Stimulated activated CD4-positive, alpha-beta T cell treated with anti-CD3 and anti-CD28 coated beads, Interleukin-1b, Interleukin-23, amount 100 ng/mL, for 48 hours (primary cell): ENCODE data around the gene IFI6.
A peak's percentile ranks its signal among the peaks of the same experiment; 100 is the strongest.
"Not testable (repeated sequence)": the region's sequence is repeated elsewhere in the genome, so short reads cannot be mapped to it uniquely, and the experiment has no call there.

Source experiments
- DNase-seq: peaks from one replicate; pipeline ENCODE4 v3.0.0-alpha.2; 2020

The IFI6 gene

DNA sequence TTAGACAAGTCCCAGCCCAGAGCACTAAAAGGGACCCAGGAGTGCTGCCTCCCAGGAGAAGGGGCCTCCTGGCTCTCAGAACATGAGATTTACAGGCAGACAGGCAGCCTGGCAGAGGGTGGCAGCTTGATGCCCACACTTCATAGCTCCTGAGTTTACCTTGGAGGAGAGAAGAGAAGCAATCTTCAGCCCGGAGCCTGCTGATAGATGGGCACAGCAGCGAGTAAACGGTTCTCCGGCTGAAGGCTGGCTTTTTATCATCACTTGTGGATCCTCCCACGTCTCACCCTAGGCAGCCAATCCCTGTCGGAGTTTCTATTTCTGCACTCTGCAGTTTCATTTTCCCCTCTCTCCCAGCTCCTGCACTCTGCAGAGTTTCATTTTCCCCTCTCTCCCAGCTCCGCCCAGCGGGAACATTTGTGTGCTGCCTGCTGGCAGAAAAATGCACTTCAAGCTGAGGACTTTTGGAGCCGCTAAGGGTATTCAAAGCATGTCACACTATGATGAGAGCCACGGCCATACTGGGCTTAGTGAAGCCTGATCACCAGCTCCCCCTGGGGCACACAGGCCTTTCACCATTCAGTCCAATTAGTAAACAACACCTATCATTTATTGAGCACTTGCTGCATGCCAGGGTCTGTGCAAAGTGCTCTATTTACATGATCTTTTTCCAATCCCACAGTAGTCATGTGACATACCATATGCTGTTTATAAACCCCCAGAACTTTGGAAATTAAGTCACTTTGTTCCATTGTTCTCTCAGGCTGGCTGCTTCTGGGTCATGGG, at the start of gene IFI6:
IFI6 (minus strand) TSS at position 229 of the 786 bp plus-strand sequence. CDS start 2,878 bp downstream, outside the sequence.
- DNase-seq, result peak; percentile 79

GRCh38 chr1:27719286-27720251, 47.6 kb upstream of the IFI6 start:
- no peak for DNase-seq

DNA sequence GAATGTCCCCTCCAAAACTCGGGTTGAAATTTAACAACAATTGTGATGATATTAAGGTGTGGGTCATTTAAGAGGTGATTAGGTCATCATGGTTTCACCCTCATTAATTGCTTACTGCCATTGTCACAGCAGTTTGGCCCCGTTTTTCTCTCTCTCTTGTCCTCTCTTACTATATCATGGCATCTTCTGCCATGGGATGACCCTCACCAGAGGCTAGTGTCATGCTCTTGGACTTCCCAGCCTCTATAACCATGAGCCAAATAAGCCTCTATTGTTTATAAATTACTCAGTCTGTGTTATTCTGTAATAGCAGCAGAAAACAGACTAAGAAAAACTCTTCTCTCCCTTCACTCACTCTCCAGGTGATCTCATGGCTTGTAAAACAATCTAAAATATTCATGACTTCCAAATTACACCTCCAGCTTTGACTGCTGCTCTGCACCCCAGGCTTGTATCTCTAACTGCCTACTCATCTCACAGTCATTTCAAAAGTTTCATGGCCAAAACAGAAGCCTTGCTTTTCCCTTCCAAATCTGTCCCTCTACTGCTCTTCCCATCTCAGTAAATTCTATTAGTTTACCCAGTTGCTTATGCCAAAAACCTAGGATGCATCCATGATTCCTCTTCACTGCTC, 44.4 kb upstream of the IFI6 start:
- no peak for DNase-seq

- no peak for DNase-seq
These were observed 42.0 kb upstream of the IFI6 start for GRCh38 chr1:27713869-27714513.

- DNase-seq, result no peak
These were observed 41.2 kb upstream of the IFI6 start for GRCh38 chr1:27713139-27713725.

GRCh38 chr1:27710574-27710973, 38.6 kb upstream of the IFI6 start:
- DNase-seq, result no peak

DNA sequence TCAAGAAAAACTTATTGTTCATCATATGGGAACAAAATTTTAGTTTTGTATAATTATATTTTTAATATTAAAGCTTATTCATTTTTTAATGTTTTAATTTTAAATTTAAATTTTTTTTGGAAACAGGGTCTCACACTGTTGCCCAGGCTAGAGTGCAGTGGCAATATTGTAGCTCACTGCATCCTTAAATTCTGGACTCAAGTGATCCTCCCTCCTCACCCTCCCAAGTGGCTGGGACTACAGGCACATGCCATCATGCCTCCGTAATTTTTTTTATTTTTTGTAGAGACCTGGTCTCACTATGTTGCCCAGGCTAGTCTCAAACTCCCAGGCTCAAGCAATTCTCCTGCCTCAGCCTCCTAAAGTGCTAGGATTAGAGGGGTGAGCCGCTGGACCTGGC, 33.6 kb upstream of the IFI6 start:
- DNase-seq, result no peak

GRCh38 chr1:27704958-27705357, 33.0 kb upstream of the IFI6 start:
- DNase-seq, result no peak

DNA sequence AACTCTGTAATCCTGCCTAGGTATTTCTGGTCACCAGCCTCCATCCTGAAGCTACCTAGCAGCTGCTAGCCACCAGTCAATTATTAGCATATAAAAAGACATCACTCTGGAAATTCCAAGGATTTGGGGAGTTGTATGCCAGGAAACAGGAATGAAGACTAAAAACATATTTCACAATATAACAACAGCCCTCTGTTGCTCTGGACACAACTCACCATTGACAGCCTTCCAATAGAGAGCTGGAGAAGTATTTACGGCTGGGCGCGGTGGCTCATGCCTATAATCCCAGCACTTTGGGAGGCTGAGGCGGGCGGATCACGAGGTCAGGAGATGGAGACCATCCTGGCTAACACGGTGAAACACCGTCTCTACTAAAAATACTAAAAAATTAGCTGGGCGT, 24.8 kb upstream of the IFI6 start:
- not testable (repeated sequence) for DNase-seq

GRCh38 chr1:27690183-27690582, 18.2 kb upstream of the IFI6 start:
- DNase-seq, result no peak

- no peak for DNase-seq
These were observed 17.6 kb upstream of the IFI6 start for GRCh38 chr1:27689423-27690173.

- no peak for DNase-seq
These were observed 15.9 kb upstream of the IFI6 start for GRCh38 chr1:27687906-27688305.

DNA sequence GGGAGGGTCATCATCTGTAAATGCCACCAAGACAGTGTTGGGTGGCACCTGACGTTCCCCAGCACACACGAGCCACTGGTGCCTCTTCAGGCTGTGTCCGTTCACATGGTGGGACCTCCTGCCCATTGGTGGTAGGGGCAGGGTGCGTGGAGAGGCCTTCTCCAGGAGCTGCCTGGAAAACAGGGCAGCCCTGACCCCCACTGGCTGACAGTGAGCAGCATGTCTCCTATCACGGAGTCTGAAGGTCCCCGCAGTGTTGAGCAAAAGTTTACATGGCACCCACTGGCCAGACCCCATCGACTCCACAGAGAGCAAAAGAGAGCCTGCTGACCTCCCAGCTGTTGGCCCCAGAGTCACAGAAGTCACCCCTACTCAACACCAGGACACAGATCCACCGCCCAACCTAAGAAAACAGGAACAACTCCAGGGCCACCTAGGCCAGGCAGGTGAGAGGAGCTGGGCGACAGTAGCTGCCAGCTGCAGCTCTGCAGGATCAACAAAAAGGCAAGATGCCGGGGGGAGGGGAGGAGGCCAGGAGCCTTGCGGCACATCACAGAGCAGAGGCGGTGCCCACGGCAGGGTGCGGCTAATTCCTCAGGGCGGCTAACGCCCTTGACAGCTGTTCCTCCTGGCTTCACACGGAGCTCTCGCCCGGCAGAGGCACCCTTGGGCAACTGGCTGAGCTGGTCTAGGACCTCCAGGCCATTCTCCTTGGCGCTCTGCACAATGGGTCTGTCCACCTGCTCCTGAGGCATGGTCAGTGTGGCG, 14.4 kb upstream of the IFI6 start:
- no peak for DNase-seq

GRCh38 chr1:27684176-27684575, 12.2 kb upstream of the IFI6 start:
- no peak for DNase-seq

- no peak for DNase-seq
These were observed 10.5 kb upstream of the IFI6 start for GRCh38 chr1:27682351-27682944.

DNA sequence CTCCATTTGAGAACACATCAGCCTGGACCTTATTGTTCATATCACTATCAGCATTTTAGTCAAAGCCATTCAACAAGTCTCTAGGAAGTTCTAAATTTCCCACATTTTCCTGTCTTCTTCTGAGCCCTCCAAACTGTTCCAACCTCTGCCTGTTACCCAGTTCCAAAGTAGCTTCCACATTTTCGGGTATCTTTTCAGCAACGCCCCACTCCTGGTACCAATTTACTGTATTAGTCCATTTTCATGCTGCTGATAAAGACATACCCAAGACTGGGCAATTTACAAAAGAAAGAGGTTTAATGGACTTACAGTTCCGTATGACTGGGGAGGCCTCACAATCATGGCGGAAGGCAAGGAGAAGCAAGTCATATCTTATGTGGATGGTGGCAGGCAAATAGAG, 9.6 kb upstream of the IFI6 start:
- not testable (repeated sequence) for DNase-seq

- DNase-seq, result not testable (repeated sequence)
These were observed 8.3 kb upstream of the IFI6 start for GRCh38 chr1:27680225-27680791.

- no peak for DNase-seq
These were observed 6.8 kb upstream of the IFI6 start for GRCh38 chr1:27678747-27679146.

- no peak for DNase-seq
These were observed 4.4 kb upstream of the IFI6 start for GRCh38 chr1:27676410-27676809.

DNA sequence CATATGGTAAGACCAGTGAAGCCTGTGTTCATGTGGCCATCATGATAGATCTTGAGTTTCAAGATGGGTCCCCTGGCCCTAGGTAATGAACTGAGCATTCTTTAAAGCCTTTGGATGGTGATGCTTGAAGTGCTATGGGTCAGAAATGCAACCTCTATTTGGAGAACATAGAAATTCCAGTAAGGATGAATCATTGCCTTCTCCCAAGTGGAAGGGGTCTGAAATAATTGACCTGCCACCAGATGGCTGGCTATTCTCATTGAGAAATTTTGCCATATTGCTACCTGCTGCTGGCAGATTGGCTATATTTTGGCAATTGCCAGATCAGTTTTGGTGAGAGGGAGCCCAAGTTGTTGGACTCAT, 739 bp upstream of the IFI6 start:
- DNase-seq, result no peak
